Activated naive CD4-positive, alpha-beta T cell treated with anti-CD3 and anti-CD28 coated beads for 36 hours (primary cell): ENCODE data around the gene LETM1. TPM values are rescaled to one million over a fixed set of nuclear protein-coding genes. Genes with fewer than 3 reads are reported as not detected.

Experiments
- CTCF ChIA-PET: fragments of 350-600 bp; sonication (Branson Sonifier 250); formaldehyde crosslinking; loops from one replicate; lab custom pipeline; 2021; ENCODE audit warnings: antibody characterized with exemption; lab: Charles Lee
- DNase-seq: peaks from one replicate; pipeline ENCODE4 v3.0.0-alpha.2; 2020
- H3K27ac Mint-ChIP-seq: one replicate; pipeline ENCODE4 v1.8.0; 2021; ENCODE audit warnings: mild to moderate bottlenecking, mixed read lengths
- H3K27me3 Mint-ChIP-seq: one replicate; pipeline ENCODE4 v1.8.0; 2021; ENCODE audit warnings: low read depth, mixed read lengths
- H3K36me3 Mint-ChIP-seq: one replicate; pipeline ENCODE4 v1.8.0; 2021; ENCODE audit warnings: low read depth, mixed read lengths
- H3K4me1 Mint-ChIP-seq: one replicate; pipeline ENCODE4 v1.8.0; 2021; ENCODE audit warnings: low read depth, mixed read lengths
- H3K4me3 Mint-ChIP-seq: one replicate; pipeline ENCODE4 v1.8.0; 2021; ENCODE audit warnings: mild to moderate bottlenecking, moderate library complexity, mixed read lengths
- H3K9me3 Mint-ChIP-seq: one replicate; pipeline ENCODE4 v1.8.0; 2021; ENCODE audit warnings: mixed read lengths
- intact Hi-C: fragments of 100-400 bp; cut with micrococcal nuclease; formaldehyde crosslinking; loops from one replicate; pipeline ENCODE4 v1.15.1; 2023
- total RNA-seq, 2 experiments: library from RNA; stranded (reverse); gene quantifications; one replicate each; pipeline ENCODE4 v1.2.3, GENCODE V29; 2021

The LETM1 gene
- total RNA-seq, 2 experiments from 2014 or later: 36.3 to 40.5 TPM

- no peak for DNase-seq
- Mint-ChIP-seq H3K4me3 (no peak overlapping the region), H3K27me3 (no peaks in the 10 kb centered on the region), H3K4me1 (peaks cover 6% of the 10 kb centered on the region), H3K36me3 (peaks cover 30% of the 10 kb centered on the region), H3K27ac (no peak overlapping the region), H3K9me3 (no peaks in the 10 kb centered on the region)
- intact Hi-C loops: no loop called here
- CTCF ChIA-PET: interaction anchor here (1.8 kb wide), 1 partner anchor 23 kb away, joined by 5 read pairs; no protein-coding TSS in a partner anchor
Measured at GRCh38 chr4:1833307-1834046, 22.5 kb downstream of the LETM1 start.

GRCh38 chr4:1832690-1833089 lies 23.3 kb downstream of the LETM1 start:
- intact Hi-C loops: no loop called here
- Mint-ChIP-seq H3K27ac (no peak overlapping the region), H3K27me3 (no peaks in the 10 kb centered on the region), H3K36me3 (peaks cover 30% of the 10 kb centered on the region), H3K9me3 (no peaks in the 10 kb centered on the region), H3K4me3 (no peak overlapping the region), H3K4me1 (peaks cover 6% of the 10 kb centered on the region)
- CTCF ChIA-PET: no interaction called here
- DNase-seq: no peak

GRCh38 chr4:1831331-1831730 lies 24.6 kb downstream of the LETM1 start:
- H3K4me3 Mint-ChIP-seq: no peak overlapping the region
- no peaks in the 10 kb centered on the region for H3K27me3 Mint-ChIP-seq
- H3K9me3 Mint-ChIP-seq: no peaks in the 10 kb centered on the region
- H3K27ac Mint-ChIP-seq: no peak overlapping the region
- peaks cover 6% of the 10 kb centered on the region for H3K4me1 Mint-ChIP-seq
- peaks cover 27% of the 10 kb centered on the region for H3K36me3 Mint-ChIP-seq
- CTCF ChIA-PET: interaction anchor here (1.2 kb wide), 1 partner anchor 68 kb away, joined by 4 read pairs; no protein-coding TSS in a partner anchor
- intact Hi-C loops: no loop called here
- DNase-seq: no peak

GRCh38 chr4:1830642-1831228 lies 25.2 kb downstream of the LETM1 start:
- DNase-seq: no peak
- Mint-ChIP-seq H3K4me1 (peaks cover 6% of the 10 kb centered on the region), H3K27ac (no peak overlapping the region), H3K4me3 (no peak overlapping the region), H3K9me3 (no peaks in the 10 kb centered on the region), H3K36me3 (peaks cover 27% of the 10 kb centered on the region), H3K27me3 (no peaks in the 10 kb centered on the region)
- CTCF ChIA-PET: interaction anchor here (1.2 kb wide), 1 partner anchor 69 kb away, joined by 4 read pairs; no protein-coding TSS in a partner anchor
- intact Hi-C loops: no loop called here

- Mint-ChIP-seq H3K27ac (no peak overlapping the region), H3K4me3 (no peak overlapping the region), H3K4me1 (peaks cover 6% of the 10 kb centered on the region), H3K36me3 (peaks cover 25% of the 10 kb centered on the region), H3K9me3 (no peaks in the 10 kb centered on the region), H3K27me3 (no peaks in the 10 kb centered on the region)
- DNase-seq: no peak
- CTCF ChIA-PET: interaction anchor here (1.2 kb wide), 1 partner anchor 69 kb away, joined by 4 read pairs; no protein-coding TSS in a partner anchor
- intact Hi-C loops: no loop called here
Measured at GRCh38 chr4:1830234-1830633, 25.7 kb downstream of the LETM1 start.

GRCh38 chr4:1826531-1827350 lies 29.2 kb downstream of the LETM1 start:
- CTCF ChIA-PET: interaction anchor here (0.9 to 1.1 kb wide), 2 partner anchors 11 to 79 kb away, joined by 3 read pairs; no protein-coding TSS in a partner anchor
- intact Hi-C loops: no loop called here
- no peak for DNase-seq
- Mint-ChIP-seq H3K4me1 (no peaks in the 10 kb centered on the region), H3K9me3 (no peaks in the 10 kb centered on the region), H3K27me3 (no peaks in the 10 kb centered on the region), H3K36me3 (peaks cover 28% of the 10 kb centered on the region), H3K4me3 (no peak overlapping the region), H3K27ac (no peak overlapping the region)

- Mint-ChIP-seq H3K4me1 (no peaks in the 10 kb centered on the region), H3K27me3 (no peaks in the 10 kb centered on the region), H3K27ac (no peak overlapping the region), H3K36me3 (peaks cover 26% of the 10 kb centered on the region), H3K9me3 (no peaks in the 10 kb centered on the region), H3K4me3 (no peak overlapping the region)
- CTCF ChIA-PET: interaction anchor here (0.9 kb wide), 1 partner anchor 10 kb away, joined by 3 read pairs; no protein-coding TSS in a partner anchor
- DNase-seq: no peak
- intact Hi-C loops: no loop called here
Measured at GRCh38 chr4:1825326-1825725, 30.6 kb downstream of the LETM1 start.

GRCh38 chr4:1824746-1825145 lies 31.2 kb downstream of the LETM1 start:
- no peak overlapping the region for H3K27ac Mint-ChIP-seq
- H3K36me3 Mint-ChIP-seq: peaks cover 27% of the 10 kb centered on the region
- H3K27me3 Mint-ChIP-seq: no peaks in the 10 kb centered on the region
- intact Hi-C loops: no loop called here
- H3K4me3 Mint-ChIP-seq: no peak overlapping the region
- DNase-seq: no peak
- no peaks in the 10 kb centered on the region for H3K9me3 Mint-ChIP-seq
- H3K4me1 Mint-ChIP-seq: no peaks in the 10 kb centered on the region
- CTCF ChIA-PET: no interaction called here

- DNase-seq: no peak
- CTCF ChIA-PET: no interaction called here
- no peak overlapping the region for H3K27ac Mint-ChIP-seq
- H3K36me3 Mint-ChIP-seq: peaks cover 29% of the 10 kb centered on the region
- no peaks in the 10 kb centered on the region for H3K27me3 Mint-ChIP-seq
- H3K4me1 Mint-ChIP-seq: no peaks in the 10 kb centered on the region
- H3K9me3 Mint-ChIP-seq: no peaks in the 10 kb centered on the region
- intact Hi-C loops: no loop called here
- no peak overlapping the region for H3K4me3 Mint-ChIP-seq
Measured at GRCh38 chr4:1823545-1823932, 32.4 kb downstream of the LETM1 start.

- CTCF ChIA-PET: no interaction called here
- DNase-seq: no peak
- H3K27me3 Mint-ChIP-seq: no peaks in the 10 kb centered on the region
- H3K36me3 Mint-ChIP-seq: peaks cover 29% of the 10 kb centered on the region
- intact Hi-C loops: no loop called here
- no peak overlapping the region for H3K27ac Mint-ChIP-seq
- no peaks in the 10 kb centered on the region for H3K9me3 Mint-ChIP-seq
- H3K4me3 Mint-ChIP-seq: no peak overlapping the region
- H3K4me1 Mint-ChIP-seq: no peaks in the 10 kb centered on the region
Measured at GRCh38 chr4:1822568-1823544, 33.1 kb downstream of the LETM1 start.

- Mint-ChIP-seq H3K27ac (no peak overlapping the region), H3K9me3 (no peaks in the 10 kb centered on the region), H3K36me3 (peaks cover 30% of the 10 kb centered on the region), H3K4me1 (no peaks in the 10 kb centered on the region), H3K4me3 (no peak overlapping the region), H3K27me3 (no peaks in the 10 kb centered on the region)
- intact Hi-C loops: no loop called here
- no peak for DNase-seq
- CTCF ChIA-PET: no interaction called here
Measured at GRCh38 chr4:1821679-1822567, 34.0 kb downstream of the LETM1 start.
